GM19328 (cell line): Measurements from ENCODE around the gene FOXO1.

Source experiments
- ATAC-seq: cut with Tn5 transposase; IDR thresholded peaks from one replicate; pipeline ENCODE4 v1.9.1; 2021; ENCODE audit warnings: mild to moderate bottlenecking, moderate library complexity; ENCODE audit not compliant: unreplicated experiment

Gene FOXO1

DNA sequence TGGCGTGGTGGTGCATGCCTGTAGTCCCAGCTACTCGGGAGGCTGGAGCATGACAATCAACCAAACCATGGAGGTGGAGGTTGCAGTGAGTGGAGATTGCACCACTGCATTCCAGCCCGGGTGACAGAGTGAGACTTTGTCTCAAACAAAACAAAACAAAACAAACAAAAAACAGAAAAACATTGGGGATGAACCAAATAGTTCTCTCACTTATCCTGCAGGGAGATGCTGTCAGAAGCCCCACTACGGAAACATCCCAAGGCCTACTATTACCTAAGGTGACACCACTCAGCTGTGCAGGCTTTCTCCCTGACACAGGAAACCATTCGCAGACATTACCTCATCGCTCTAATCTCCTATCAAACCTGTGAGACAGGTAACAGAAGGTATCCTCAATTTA lies 113.5 kb downstream of the FOXO1 start:
- ATAC-seq, result no peak

DNA sequence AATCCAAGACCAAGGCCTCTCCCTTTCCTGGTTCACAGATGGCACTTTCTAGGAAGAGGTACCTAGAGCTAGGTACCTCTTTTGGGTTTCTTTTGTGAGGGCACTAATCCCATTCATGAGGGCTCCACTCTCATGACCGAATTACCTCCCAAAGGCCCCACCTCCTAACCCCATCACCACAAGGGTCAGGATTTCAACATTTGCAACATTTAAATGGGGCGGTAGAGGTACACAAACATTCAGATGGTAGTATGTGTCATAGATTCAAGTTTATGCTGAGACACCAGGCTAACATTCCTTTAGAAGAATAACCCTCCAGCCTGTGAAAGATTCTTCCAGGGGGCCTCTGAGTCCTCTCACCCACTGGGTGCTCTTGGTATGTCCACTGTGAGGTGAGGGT lies 116.3 kb downstream of the FOXO1 start:
- no peak for ATAC-seq

DNA sequence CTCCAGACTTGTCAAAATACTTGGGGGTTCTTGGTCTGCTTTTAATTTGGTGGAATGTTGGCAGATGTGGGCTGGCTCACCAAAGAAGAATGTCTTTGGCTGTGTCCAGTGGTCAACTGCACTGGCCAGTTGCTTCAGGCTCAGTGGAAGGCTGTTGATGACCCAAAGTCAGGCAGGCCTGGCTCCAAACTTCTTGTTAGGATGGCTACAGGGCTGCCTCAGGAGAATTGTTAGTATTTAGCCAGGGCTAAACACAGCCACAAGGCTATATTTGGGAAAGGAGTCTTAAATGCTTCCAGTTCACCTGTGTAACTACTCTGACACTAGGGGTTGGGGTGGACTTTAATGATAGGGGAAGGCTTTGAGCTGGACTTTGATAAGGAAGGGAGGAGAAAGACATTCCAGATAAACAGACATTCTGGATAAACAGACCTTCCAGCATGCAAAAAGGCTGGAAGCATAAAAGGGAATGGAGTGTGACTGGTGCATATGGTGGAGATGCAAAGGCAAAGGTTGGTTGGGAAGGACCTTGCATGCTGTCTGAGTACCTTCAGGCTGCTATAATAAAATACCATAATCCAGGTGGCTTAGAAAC lies 116.8 kb downstream of the FOXO1 start:
- no peak for ATAC-seq

DNA sequence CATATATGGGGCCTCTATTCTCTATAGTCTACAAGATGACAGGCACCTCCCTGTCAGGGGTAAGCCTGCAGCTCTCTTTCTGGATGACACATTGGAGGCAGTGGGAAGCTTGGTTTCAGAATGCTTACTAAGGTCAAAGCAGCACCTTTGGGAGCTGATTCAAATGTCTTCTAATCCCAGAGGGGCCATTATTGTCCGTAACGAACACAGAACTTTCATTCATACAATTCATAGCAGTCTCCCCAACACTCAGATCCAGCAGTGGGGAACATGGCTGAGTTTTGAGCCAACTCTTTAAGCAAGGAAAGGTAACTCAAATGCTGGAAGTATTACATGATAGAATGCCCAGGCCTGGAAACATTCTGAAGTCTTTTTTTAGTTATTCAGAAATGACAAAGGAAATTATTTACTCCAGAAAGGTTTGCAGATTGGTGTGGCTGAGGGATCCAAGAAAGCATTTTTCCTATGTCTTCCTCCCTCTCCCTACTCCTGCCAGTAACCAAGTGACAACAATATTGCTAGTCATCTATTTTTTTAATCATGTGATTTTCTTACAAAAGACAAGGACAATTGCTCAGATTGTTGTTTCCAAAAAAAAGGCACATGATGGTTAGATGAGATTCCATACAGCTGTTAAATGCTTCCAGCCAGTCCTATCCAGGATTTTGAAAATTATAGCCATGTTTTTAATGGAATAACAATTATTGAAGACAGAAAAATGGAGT lies 118.7 kb downstream of the FOXO1 start:
- no peak for ATAC-seq

DNA sequence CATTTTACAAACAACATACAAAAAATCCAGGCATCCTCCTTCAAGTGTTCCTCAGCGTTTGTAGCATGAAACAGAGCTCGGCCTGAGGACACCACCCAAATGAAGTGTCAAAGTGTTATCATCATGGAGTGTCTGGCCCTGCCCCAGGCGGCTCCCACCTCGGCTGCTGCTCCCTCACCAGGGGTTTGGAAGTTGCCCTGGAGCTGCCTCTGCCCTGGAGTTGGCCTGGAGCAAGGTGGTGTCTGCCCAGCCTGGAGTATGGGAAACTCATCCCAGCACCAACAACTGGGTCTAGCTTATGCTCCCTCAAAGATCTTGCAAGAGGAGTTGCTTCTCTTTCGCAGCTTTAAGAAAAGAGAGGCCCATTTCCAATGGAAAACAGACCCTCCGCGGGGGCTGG lies 120.4 kb downstream of the FOXO1 start:
- no peak for ATAC-seq

DNA sequence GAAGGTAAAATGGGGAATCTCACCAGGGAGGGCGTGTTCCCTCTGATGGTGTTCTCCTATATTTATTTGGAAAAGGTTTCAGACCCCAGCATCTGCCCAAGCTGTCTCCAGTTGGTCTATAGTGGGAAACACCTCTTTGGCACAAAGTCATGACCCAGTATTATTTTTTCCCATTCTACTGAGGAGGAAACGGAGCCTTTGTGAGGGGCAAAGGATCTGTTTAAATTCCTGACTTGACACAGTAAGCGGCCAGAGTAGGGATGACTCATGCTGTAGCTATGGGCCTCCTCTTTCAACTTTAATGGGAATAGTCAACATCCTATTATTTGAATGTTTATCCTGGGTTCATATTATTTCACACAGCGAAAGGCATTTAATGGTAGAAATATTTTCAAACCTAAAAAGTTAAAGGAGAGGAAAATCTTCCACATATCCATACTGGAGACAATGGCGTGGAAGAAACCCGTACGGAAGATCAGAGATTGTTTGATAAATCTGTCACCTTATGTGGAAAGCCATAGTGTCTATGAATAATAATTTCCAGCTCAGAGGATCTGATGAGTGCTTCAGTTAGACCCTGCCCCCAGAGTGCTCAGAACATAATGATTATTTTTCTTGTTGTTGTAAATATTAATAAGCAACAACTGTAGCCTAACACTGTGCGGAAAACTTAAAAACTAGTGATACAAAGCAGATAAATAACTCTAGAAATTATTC lies 126.0 kb downstream of the FOXO1 start:
- ATAC-seq, result no peak

DNA sequence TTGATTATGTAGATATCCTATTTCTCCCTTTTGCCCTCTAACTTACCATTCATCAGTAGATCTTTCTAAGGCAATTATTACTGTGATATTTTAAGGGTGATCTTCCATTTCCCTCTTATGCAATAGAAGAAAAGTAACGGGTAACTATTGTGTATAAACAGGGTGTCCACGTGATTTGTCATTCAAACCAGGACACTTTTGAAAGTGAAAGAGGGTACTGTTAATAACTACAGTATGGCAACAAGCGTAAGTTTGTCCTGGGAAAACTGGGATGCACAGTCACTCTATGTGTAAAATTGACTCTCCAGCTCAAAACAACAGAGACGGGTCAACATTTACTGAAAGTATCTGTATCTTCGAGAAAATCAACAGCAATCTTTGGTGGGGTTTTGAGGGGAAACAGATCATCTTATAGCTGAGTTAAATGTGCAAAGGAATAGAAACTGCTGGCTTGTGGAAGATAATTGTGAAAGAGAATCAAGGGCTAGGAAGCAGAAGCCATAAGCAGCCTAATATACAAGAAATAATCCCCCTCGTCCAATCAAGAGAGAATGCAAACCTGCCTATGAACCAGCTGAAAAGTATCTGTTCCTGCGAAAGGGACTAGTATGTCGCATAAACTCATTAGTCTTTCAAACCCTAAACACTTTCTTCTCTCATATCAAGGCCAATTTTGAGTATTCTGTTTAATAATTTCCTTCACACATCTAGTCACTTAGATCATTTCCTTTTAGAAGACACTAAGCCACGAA lies 126.7 kb downstream of the FOXO1 start:
- no peak for ATAC-seq

DNA sequence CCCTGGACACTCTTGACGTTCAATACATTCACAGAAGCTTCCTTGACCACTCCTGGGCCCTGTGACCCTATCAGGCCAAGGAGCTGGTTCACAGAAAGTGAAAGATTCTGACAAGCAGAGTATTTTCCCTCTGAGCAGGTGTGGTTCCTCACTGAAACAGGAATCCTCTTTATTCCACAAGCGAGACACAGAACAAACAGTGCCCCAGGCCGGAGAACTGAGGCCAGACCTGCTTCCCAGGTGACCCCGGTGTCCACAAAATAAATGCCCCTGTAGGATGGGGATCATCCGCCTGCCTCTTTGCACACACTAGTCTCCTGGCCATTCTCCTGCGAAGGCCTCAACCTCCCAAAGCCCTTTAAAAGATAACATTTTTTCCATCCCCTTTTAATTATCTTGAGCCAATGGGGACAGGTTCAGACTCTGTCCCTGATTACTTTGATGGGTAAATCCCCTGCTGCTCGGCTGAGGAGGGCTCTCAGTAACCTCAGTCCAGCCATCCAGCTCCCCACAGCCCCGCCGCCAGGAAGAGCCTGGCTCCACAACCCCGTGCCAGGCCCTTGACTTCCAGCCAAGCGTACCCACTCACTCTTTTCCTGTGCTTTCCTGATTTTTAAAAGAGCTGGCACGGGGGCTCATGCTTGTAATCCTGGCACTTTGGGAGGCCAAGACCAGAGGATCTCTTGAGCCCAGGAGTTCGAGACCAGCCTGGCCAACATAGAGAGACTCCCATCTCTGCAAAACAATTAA lies 129.1 kb downstream of the FOXO1 start:
- no peak for ATAC-seq

DNA sequence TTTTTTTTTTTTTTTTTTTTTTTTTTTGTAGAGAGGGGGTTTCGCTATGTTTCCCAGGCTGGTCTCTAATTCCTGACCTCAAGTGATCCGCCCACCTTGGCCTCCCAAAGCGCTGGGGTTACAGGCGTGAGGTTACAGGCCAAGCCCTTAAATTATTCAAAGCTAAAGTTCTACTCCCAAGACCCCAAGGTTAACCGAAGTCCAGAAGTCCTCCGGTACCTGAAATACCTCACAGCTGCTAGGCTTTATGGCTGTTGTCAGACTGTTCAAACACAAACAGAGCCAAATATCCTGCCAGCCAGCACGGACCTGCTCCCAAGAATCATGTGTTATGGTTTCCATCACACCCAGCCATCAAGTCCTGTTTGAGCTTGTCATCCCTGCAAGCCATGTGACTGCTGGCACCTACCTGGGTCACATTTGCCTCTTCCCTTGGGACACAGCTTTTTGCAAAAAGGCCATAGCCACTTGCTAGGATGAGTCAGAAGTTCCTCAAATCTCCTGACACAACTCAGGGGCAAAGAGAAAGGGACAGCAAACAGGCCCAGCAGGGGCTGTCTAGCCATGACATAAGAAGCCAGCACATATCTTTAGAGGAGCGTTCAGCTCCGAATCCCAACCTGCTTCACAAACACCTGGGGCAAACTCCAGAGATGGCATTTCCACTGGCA lies 129.9 kb downstream of the FOXO1 start:
- ATAC-seq, result no peak

DNA sequence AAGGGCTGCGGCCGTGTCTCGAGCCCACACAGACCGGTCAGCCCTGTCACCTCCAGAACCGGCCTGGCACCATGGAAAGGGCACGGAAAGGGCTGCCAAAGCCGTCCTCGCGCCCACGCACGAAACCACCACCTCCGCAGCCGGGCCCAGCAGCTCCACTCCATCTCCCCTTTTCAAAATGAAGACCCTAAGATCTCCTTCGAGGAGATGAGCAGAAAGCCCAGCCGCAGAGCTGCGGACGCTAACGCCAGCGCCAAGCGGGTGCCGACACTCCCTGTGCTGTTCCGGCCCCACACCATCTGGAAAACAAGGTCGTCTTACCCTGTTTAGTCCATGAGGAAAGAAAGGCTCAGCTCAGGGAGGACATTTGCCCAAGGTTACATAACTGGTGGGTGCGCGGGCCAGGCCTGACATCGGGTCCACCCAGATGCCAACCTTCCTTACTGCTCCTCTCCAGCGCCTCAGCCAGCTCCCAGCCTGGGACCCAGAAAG lies 131.1 kb downstream of the FOXO1 start:
- no peak for ATAC-seq

DNA sequence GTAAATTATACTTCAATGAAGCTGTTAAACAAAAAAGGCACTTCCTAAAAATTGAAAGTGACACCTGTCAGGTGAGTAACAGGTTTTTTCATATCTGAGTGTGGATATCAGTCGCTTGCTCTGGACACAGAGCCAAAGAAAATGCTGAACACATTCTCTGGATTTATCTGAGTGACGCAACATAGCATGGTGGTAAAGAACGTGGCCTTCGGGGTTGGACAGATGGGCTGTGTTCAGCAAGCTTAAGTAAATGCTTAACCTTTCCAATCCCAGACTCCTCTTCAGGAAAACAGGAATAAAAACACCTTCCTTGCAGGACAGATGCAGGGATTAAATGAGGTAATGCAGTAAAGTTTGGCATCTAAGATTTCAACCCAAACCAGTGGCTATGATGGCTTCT lies 132.0 kb downstream of the FOXO1 start:
- ATAC-seq, result no peak

DNA sequence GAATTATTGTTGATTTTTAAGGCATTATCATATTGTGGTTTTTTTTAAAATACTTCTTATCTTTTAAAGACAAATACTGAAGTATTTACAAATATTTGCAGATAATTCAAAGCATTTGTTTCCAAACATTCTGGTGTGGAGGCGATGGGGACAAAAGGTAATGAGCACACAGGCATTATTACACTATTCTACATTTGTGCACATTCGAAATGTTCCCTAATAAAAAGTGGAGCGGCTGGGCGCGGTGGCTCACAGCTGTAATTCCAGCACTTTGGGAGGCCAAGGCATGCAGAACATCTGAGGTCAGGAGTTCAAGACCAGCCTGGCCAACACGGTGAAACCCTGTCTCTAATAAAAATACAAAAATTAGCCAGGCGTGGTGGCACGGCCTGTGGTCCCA lies 133.4 kb downstream of the FOXO1 start:
- no peak for ATAC-seq

DNA sequence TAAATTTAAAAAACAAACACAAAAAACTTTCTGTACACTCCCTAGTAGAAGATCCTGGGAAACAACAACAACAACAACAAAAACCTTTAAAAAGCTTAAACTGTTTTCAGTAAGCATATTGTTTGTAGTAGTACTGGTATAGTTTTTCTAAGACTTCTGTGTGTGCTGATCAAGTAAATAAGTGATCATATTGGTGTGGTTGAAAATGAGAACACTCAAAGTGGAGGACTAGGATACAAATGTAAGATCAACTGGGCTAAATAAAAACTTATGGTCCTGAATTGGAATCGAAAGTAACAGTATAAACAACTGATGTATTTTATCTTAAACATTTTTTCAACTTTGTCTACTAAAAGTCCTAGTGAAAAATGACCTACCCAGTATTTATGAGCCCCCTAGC lies 135.5 kb downstream of the FOXO1 start:
- no peak for ATAC-seq

DNA sequence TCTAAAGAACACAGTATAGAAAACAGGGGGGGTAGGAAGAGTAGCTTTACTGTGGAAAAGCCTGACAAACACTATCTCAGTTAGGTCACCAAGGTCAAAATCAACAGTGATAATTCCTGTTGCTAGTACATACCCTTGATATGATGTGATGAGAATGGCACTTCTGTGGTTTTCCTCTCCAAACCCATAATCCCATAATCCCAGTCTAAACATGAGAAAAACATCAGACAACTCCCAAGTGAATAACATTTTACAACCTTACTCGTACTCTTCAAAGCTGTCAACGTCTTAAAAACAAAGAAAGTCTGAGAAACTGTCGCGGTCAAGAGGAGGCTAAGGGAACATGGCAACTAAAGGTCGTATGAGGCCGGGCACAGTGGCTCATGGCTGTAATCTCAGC lies 137.6 kb downstream of the FOXO1 start:
- no peak for ATAC-seq

DNA sequence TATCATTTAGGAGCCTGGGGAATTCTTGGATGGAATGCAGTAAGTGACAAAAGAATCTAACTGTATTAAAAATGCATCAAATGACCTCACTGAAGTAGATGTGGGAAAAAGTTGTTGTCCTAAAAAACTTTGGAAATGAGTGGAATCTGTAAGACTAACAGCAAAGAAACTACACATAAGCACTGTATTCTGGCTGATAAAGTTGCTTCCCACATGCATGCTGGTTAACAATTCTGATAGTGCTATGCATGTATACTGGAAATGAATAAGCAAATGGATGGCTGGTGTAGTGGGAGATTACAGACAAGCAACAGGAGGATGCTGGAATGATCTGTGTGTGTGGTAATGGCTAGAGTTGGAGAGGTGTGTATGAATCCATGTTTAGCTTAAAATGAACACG lies 138.5 kb downstream of the FOXO1 start:
- no peak for ATAC-seq

DNA sequence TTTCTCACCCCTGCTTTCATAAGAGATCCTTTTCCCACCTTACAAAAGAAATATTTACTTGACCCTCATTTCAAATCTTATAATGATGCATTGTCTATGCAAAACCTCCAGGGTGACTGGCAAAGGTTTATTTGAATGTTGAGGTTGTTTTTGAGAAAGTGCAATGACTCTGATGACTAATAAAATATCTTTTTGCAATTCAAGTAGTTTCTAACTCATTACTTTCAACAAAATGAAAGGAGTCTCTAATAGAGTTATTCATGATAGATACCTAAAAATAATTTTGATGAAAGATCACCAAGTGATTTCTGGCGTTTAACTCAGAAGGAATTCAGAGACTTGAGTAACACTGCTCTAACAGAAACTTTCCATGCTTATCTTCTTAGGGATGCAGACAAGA lies 144.2 kb downstream of the FOXO1 start:
- ATAC-seq, result no peak

DNA sequence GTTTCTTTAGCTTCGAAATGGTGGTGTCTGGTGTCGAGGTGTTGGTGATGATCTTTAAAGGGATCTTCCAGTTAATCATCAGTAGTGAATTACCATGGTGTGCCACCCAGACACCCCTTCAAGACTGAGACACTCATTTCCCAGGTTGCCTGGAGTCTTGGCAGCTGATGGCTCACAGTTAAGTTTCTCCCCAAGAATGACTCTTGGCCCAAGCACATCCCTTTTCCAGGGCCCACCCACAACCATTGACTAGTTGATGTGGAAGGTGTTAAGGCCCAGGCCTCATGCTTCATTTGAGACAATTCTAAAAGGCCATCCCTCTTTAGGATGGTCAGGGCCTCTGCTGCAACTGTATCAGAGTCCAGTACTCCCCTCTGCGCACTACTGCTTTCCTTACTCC lies 145.5 kb downstream of the FOXO1 start:
- no peak for ATAC-seq

DNA sequence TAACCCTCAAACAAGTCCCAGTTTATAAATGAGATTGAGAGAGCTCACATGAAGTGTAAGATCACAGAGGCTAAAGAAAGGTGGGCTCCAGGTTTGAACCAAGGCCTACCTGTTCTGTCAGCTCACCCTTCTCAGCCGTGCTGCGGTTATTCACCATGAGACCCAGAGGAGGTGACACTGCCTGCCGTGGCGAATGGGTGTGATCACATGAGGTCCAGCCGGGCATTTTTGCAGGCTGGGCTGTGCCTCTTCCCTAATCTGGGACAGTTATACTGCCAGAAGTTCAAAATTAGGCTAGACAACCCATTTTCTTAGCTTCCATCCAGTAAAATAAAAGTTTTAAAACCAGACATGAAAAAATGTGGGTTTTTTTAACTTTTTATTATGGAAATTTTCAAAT lies 146.8 kb downstream of the FOXO1 start:
- no peak for ATAC-seq

DNA sequence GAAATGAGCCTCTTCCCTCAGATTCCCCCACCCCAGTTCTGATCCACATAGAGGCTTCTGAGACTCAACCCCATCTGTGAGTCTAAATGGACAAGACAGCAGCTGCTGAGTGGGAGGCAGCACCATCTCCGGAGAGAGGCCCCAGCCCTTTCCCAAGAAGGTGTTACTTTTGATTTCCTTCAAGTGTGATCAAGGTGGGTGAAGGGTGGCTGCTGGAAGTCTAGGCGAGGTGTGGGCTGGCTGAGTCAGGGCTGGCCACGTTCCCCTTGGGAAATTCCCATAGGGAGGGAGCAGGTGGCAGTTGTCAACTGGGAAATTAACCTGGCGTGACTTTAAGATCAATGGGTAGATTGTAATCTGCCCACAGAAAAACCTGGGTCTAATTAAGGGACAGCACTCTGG lies 148.0 kb downstream of the FOXO1 start:
- ATAC-seq, result no peak
